HL-60/S4 (cell line): ENCODE results near the gene CACNB2.

Source experiments
- in situ Hi-C: fragments of 300-500 bp; cut with MboI; formaldehyde crosslinking; loops from 2 replicates; pipeline ENCODE4 v1.14.3; 2022; ENCODE audit warnings: low sequenced_read_pairs

Gene CACNB2

GRCh38 chr10:18490755-18491154, 350.5 kb downstream of the CACNB2 start:
- in situ Hi-C loops, result no loop called here

GRCh38 chr10:18497806-18498369, 357.7 kb downstream of the CACNB2 start:
- in situ Hi-C loops, result no loop called here

- in situ Hi-C loops, result no loop called here
These were observed 358.8 kb downstream of the CACNB2 start for GRCh38 chr10:18498998-18499397.

GRCh38 chr10:18500576-18500975, 360.4 kb downstream of the CACNB2 start:
- in situ Hi-C loops, result no loop called here

- in situ Hi-C loops, result no loop called here
These were observed 361.0 kb downstream of the CACNB2 start for GRCh38 chr10:18501198-18501597.

GRCh38 chr10:18501629-18502028, 361.4 kb downstream of the CACNB2 start:
- in situ Hi-C loops, result no loop called here

- in situ Hi-C loops, result no loop called here
These were observed 363.9 kb downstream of the CACNB2 start for GRCh38 chr10:18504161-18504560.

GRCh38 chr10:18505456-18506118, 365.4 kb downstream of the CACNB2 start:
- in situ Hi-C loops, result no loop called here

GRCh38 chr10:18508587-18508986, 368.4 kb downstream of the CACNB2 start:
- in situ Hi-C loops, result no loop called here

GRCh38 chr10:18514537-18514936, 374.3 kb downstream of the CACNB2 start:
- in situ Hi-C loops, result no loop called here

GRCh38 chr10:18516851-18517250, 376.6 kb downstream of the CACNB2 start:
- in situ Hi-C loops, result no loop called here

GRCh38 chr10:18523025-18523424, 382.8 kb downstream of the CACNB2 start:
- in situ Hi-C loops, result no loop called here

GRCh38 chr10:18523858-18524257, 383.6 kb downstream of the CACNB2 start:
- in situ Hi-C loops, result no loop called here

- in situ Hi-C loops, result no loop called here
These were observed 387.5 kb downstream of the CACNB2 start for GRCh38 chr10:18527687-18528086.

- in situ Hi-C loops, result no loop called here
These were observed 388.1 kb downstream of the CACNB2 start for GRCh38 chr10:18528292-18528691.

- in situ Hi-C loops, result no loop called here
These were observed 392.8 kb downstream of the CACNB2 start for GRCh38 chr10:18532881-18533535.

GRCh38 chr10:18533896-18534295, 393.7 kb downstream of the CACNB2 start:
- in situ Hi-C loops, result no loop called here

GRCh38 chr10:18539335-18539734, 399.1 kb downstream of the CACNB2 start:
- in situ Hi-C loops, result no loop called here

GRCh38 chr10:18540195-18540594, 400.0 kb downstream of the CACNB2 start:
- in situ Hi-C loops, result no loop called here

GRCh38 chr10:18542832-18543231, 402.6 kb downstream of the CACNB2 start:
- in situ Hi-C loops, result no loop called here

GRCh38 chr10:18545621-18546305, 405.5 kb downstream of the CACNB2 start:
- in situ Hi-C loops, result no loop called here

- in situ Hi-C loops, result no loop called here
These were observed 408.9 kb downstream of the CACNB2 start for GRCh38 chr10:18549105-18549504.
